ENCODE data around the gene CAPS.

CAPS gene

DNA sequence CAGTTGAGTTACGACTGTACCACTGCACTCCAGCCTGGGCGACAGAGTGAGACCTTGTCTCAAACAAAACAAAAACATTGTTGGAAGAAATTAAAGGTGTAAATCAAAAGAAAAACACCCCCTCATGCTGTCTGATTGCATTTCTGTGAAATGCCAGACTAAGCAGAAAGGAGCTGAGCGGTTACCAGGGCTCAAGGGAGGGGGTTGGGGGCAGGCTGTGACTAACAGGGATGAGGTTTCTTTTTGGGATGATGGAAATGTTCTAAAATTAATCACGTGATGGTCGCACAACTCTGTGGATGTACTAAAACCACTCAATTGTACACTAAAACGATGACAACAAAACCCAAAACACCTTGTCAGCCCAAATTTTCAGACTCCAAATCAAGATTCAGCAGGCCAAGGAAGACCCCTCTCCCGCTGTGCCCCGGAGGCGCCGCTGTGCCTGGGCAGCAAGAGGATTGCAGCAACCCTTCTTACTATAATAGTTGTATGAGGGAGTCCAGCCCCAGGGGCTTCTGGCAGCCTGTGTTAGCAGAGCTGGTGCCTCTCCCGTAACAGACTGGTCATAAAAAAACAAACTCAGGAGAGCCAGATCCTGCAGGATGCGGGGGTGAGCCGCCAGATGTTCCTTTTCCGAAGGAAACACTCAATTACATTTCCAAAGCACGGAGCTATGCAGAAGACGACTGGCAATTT, 20.9 kb downstream of the CAPS start:
- DNase-seq (ENCODE audit: low read depth): peak; percentile 59

DNA sequence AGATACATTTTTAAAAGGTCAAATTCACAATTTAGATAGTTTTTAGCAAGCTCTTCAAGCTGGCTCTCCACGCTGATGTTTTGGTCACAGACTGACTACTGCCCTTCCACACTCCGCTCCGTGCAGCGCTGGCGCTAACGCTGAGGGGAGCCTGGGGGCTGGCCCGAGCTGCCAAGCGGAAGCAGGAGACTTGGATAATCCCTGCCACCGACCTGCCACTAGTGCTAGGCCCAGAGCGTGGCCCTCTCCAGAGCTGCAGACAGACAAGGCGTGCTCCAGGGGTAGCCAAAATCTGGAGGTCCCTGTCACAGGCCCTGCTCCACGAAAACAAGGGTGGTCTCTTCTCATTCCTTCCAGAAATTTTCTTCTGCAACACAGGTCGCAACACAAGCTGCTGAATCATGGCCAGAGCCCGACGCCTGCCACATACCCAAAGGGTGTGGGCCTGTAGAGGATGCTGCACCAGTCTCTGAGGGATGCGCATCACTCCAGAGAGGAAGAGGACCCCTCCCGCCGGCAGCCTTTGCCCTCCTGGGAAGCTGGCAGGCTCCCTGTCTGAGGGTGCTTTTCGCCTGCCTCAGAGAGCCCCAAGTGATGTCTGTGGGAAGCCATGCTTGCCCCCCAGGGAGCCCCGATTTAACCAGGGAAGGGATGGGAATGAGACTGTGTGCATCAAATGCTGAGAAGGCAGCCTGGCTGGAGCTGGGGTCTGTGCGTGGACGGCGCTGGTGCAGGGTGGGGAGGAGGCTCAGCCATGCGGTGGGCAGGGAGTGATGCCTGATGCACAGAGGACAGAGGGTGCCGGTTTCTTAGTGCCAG, 21.6 kb downstream of the CAPS start:
- no peak for DNase-seq (ENCODE audit: low read depth)

DNA sequence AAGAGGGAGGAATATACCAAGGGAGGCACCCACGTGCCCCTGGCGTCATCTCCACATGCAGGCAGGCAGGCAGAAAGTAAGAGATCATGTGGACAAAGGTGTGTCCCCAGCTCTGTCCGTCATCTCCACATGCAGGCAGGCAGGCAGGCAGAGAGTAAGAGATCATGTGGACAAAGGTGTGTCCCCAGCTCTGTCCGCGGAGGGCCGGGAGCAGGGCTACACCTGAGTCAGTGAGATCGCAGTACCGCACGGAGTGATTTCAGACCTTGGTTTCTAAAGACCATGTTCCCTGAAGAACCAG, 22.2 kb downstream of the CAPS start:
- no peak for DNase-seq (ENCODE audit: low read depth)

GRCh38 chr19:5937550-5937949, 23.5 kb downstream of the CAPS start:
- no peak for DNase-seq (ENCODE audit: low read depth)

DNA sequence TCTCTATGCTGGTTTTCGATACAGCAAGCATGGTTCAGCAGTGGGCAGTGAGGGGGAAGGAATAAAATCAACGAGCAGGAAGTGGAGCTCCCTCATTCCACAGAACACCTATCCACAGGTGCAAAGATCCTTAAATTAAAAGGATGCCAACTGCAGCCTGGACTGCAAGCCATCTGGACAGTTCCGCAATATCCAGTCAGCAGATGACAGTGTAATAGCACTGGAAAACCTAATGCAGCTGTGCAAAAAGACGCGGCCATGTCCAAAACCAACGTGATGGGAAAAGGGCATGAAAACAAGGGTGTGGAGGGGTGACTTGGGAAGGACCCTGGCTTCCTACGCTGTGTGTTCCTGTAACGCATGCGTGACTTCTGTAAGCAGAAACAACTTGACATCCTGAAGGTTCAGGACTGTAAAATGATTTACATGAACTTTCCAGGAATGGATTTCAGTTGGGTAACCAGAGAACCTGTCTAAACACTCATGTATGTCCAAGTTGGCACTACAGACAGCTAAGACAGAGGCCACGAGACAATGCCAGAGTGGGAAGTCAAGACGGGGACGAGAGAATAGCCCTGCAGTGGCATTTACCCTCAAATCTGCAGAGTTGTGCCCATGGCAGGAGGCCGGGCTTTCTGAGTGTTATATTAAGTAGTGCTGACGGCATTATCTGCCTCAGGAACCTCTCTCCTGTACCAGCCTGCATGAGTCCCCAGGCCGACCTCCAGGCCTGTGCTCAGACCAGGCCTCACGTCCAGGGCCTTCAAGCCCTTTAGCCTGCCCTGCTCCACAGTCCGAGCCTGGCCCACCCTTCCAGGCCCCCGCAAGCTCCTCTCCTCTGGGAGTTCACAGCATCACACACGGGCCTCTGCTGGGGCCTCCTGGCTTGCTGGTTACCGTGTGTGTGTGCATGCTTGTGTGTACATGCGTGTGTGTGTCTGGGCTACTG, 26.5 kb downstream of the CAPS start:
- no peak for DNase-seq (ENCODE audit: low read depth)

GRCh38 chr19:5941673-5942072, 27.6 kb downstream of the CAPS start:
- DNase-seq (ENCODE audit: low read depth): no peak

GRCh38 chr19:5943045-5943444, 29.0 kb downstream of the CAPS start:
- no peak for DNase-seq (ENCODE audit: low read depth)

DNA sequence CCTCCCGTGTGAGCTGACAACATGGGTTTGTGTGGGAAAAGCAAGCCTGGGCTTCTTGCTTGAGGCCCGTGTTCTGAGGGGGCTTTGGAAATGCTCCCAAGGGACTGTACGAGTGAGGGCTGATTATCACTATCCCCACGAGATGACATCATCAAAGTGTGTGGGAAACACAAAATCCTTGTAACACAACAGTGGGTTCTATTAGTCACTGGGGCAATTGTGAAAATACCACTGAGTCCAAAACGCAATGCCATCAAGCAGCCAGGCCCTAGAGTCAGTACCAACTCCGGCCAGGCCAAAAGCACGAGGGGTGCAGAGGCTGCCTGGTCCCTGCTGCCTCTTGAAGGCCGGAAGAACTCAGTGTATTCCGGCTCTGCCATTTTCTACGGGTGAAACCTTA, 29.6 kb downstream of the CAPS start:
- peak; percentile 82 for DNase-seq (ENCODE audit: low read depth)

DNA sequence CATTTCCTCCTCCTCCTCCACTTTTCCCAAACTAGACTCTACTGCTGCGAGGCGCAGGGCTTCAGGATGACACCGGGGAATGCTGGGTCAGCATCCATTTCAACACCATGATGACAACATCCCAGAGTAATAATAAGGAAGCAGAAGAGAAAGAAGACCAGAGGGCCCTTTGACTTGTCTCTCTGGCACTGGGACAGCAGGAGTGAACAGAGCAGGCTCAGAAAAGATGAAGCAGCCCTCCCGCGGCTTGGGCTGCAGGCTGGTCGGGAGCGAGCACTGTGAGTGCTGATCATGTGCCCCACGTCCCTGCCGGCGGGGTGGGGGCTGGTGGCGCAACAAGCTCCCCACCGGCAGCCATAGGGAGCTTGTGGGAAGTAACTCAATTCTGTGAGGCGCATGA, 33.4 kb downstream of the CAPS start:
- DNase-seq (ENCODE audit: low read depth): peak; percentile 81

DNA sequence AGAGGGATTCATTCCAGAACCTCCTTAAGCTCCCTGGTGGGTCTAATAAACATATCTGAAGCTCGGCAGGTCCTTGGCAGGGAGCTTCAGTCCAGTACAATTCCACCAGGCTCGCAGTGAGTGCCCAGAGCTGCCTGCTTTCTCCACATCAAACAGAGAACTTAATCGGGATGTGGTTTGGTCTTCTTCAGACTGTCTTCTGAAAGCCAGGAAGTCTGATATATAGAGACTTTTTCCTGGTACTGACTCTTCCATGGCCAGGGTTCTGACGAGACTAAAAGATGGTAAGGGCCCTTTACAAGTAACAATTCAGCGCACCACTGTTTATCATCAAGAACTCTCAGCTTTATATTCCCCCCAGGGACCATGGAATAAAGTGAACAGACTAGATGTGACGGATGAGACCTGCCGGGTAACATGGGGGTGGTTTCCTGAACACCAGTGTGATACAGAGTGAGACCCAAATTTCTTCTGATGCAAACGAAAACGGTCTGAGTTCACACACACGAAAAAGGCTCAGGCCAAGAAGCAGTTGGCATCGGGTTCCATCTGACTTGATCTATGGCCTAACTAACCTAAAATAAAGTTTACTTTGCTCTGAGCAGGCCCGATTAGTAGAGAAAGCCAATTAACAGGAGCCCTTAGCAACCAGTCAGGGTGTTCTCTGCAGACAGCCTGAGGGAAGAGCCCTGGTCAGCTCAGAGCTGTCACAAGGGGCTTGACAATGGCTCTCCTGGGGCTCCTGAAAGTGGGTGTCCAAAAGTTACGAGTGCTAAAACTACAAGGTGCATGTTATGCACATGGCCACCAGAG, 34.9 kb downstream of the CAPS start:
- DNase-seq (ENCODE audit: low read depth): peak; percentile 48

DNA sequence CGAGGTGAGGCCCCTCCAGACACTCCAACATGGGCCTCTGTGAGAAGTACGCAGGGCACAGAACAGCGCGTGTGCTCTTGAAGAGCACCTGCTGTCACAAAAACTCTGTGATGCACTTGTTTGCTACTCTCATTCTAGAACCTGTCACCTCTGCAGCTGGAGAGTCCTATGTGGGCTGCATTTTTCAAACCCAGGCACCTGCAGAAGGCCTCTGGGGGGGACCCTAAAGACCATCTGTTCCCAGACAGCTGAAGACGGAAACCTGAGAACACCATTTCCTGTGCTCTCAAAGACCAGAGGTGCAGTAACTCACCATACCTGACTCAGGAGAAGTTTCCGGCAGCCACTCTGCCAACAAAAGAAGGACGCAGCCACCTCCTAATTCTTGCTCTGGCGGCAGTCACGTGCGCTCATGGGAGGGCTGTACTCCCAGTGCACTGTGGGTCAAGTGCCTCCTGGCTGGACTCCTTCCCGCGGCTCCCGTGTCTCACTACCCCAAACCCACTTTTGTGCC, 35.8 kb downstream of the CAPS start:
- no peak for DNase-seq (ENCODE audit: low read depth)

DNA sequence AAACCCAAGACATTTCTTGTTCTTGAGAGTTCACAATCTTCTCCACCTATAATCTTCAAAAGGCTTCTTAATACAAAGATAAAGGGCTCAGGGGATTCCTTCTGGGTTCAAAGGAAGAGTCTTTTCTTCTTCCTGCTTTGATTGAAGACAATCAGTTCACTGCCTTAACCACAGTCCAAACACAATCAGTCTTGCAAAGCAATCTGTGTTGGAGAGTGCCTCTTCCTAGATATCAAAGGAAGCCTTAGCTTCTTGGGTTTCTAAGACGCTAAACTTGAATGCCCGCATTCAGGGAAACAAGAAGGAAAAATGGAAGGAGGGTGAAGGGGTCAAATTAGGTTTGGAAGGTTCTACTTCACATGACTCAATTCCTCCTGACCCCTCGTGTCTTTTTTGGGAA, 36.7 kb downstream of the CAPS start:
- DNase-seq (ENCODE audit: low read depth): no peak

DNA sequence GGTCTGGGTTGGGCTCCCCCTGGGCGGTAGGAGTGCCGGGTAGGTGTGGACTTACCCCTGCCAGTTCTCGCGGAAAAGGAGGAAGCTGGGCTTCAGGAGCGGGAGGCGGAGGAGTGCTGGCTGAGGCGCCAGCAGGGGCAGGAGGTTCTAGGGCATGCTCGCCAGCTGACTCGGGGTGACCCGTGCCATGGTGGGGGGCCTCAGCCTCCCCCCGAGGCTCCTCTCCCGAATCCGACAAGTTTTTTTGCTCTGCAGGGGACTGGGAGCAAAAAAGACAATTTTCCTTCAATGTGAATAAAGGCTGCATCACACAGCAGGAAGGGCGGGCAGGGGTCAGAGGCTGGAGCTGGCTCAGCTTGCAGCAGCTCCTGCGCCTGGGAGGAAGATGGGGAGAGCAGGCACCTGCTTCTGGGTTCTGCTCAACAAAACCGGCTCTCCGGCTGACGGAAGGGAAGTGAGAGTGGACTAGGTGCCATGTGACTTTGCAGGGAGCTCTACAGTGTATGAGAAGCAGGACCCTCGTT, 37.3 kb downstream of the CAPS start:
- DNase-seq (ENCODE audit: low read depth): no peak

GRCh38 chr19:5952193-5953029, 38.4 kb downstream of the CAPS start:
- no peak for DNase-seq (ENCODE audit: low read depth)

GRCh38 chr19:5953030-5953589, 39.1 kb downstream of the CAPS start:
- DNase-seq (ENCODE audit: low read depth): peak; percentile 64

- DNase-seq (ENCODE audit: low read depth): no peak
Measured at GRCh38 chr19:5953680-5954213, 39.7 kb downstream of the CAPS start.

DNA sequence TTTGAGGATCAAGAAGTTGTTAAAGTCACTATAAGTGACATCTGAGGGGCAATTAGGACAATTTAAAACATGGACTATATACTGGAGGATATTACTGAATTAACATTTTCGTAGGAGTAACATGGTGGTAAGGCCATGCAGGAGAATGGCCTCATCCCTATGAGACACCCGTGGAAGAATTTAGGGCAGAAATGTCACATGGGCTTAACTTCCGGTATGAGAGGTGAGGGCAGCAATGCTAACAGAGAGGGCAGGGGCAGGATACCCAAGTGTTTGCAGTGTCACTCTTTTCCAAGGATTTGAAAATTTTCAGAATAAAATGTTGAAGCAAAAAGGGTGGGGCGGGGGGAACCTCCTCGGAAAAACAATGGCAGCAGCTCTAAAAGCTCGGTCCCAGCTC, 40.2 kb downstream of the CAPS start:
- no peak for DNase-seq (ENCODE audit: low read depth)

DNA sequence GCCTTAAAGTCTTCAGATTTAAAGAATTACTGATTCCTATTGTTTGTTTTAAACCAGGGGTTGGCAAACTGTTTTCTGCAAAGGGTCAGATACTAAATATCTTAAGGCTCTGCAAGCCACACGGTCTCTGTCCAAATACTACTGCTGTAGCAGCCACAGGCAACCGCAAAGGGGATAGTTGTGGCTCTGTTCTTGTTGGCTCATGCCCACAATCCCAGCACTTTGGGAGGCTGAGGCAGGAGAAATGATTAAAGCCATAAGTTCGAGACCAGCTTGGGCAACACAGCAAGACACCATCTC, 41.5 kb downstream of the CAPS start:
- DNase-seq (ENCODE audit: low read depth): no peak

DNA sequence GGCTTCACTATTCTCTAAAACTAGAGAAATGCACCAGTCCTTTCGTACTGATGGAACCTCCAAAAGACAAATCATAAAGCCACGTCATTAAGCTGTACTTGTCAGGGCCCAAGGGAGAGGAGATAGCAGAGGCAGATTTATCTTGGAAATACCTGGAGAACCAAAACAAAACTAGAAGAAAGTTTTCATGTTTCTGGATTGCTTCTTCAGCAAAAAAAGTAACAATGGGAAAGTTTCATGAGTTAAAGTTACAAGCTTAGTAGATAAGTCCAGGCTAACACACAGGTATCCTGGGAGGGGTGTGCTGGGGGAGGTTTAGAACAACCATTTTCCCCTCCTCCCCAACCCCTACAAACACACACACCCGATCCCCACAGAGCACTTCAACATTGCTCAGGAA, 42.3 kb downstream of the CAPS start:
- DNase-seq (ENCODE audit: low read depth): no peak

DNA sequence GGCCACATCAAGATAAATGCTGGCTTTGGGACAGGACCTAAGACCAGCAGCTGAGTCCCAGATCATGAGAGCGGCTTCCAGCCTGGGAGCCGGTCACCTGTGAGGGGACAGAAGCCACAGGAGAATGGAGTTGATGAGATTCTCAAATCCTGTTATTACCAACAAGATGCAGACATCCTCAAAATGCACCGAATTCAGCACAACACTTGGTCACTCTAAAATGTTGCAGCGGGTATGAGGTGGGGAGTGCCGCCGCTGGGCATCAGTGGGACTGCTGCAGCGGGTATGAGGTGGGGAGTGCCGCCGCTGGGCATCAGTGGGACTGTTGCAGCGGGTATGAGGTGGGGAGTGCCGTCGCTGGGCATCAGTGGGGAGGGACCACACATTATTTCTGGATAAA, 42.7 kb downstream of the CAPS start:
- DNase-seq (ENCODE audit: low read depth): no peak
